CD8-positive, alpha-beta memory T cell (primary cell): ENCODE measurements around the gene SH2D2A. TPM values are rescaled to one million over a fixed set of nuclear protein-coding genes. Genes with fewer than 3 reads are reported as not detected.
A peak's percentile ranks its signal among the peaks of the same experiment; 100 is the strongest.

ENCODE experiments used
- CTCF ChIA-PET: fragments of 350-600 bp; sonication (Branson Sonifier 250); formaldehyde crosslinking; loops from one replicate; lab custom pipeline; 2021; ENCODE audit warnings: antibody characterized with exemption; lab: Charles Lee
- POLR2A ChIA-PET: fragments of 350-600 bp; sonication (Branson Sonifier 250); formaldehyde crosslinking; loops from one replicate; lab custom pipeline; 2021; ENCODE audit warnings: antibody characterized with exemption; lab: Charles Lee
- DNase-seq, 5 donors: peaks; one replicate each; pipeline versions ENCODE4 v3.0.0 to v3.0.0-alpha.2; 2020 to 2022; ENCODE audit warnings: mixed read lengths in 1 of 5
- H3K27ac ChIP-seq: one replicate; pipeline ENCODE4 v1.7.0; 2013; ENCODE audit warnings: low read depth, mild to moderate bottlenecking, low read length, moderate library complexity
- H3K27me3 ChIP-seq: 2 replicates; pipeline ENCODE4 v1.7.0; 2013; ENCODE audit warnings: low read length, mild to moderate bottlenecking; ENCODE audit not compliant: insufficient read depth, poor library complexity, severe bottlenecking
- H3K36me3 ChIP-seq: 2 replicates; pipeline ENCODE4 v1.7.0; 2013; ENCODE audit warnings: mild to moderate bottlenecking, low read length, moderate library complexity; ENCODE audit not compliant: insufficient read depth
- H3K4me1 ChIP-seq: 2 replicates; pipeline ENCODE4 v1.7.0; 2013; ENCODE audit warnings: mild to moderate bottlenecking, low read length, moderate library complexity; ENCODE audit not compliant: insufficient read depth
- H3K4me3 ChIP-seq: 2 replicates; pipeline ENCODE4 v1.7.0; 2013; ENCODE audit warnings: mild to moderate bottlenecking, low read length
- H3K9me3 ChIP-seq: 2 replicates; pipeline ENCODE4 v1.7.0; 2013; ENCODE audit warnings: mild to moderate bottlenecking, low read length
- H3K27ac Mint-ChIP-seq, 8 donors: one replicate each; pipeline ENCODE4 v1.8.0; 2020 to 2021; ENCODE audit warnings: mixed read lengths in 8 of 8, mild to moderate bottlenecking in 6 of 8, inconsistent platforms in 3 of 8, moderate library complexity in 3 of 8
- H3K27me3 Mint-ChIP-seq, 2 donors: one replicate each; pipeline ENCODE4 v1.8.0; 2020 to 2021; ENCODE audit warnings: mixed read lengths in 2 of 2, mild to moderate bottlenecking in 1 of 2, moderate library complexity in 1 of 2
- H3K36me3 Mint-ChIP-seq, 3 donors: one replicate each; pipeline ENCODE4 v1.8.0; 2020 to 2021; ENCODE audit warnings: mixed read lengths in 3 of 3, inconsistent platforms in 1 of 3, mild to moderate bottlenecking in 1 of 3
- H3K4me1 Mint-ChIP-seq, 3 donors: one replicate each; pipeline ENCODE4 v1.8.0; 2020 to 2021; ENCODE audit warnings: mixed read lengths in 3 of 3, inconsistent platforms in 1 of 3, mild to moderate bottlenecking in 1 of 3
- H3K4me3 Mint-ChIP-seq, 7 donors: one replicate each; pipeline ENCODE4 v1.8.0; 2020 to 2021; ENCODE audit warnings: mixed read lengths in 7 of 7, mild to moderate bottlenecking in 6 of 7, moderate library complexity in 4 of 7, inconsistent platforms in 2 of 7
- H3K9me3 Mint-ChIP-seq, 5 donors: one replicate each; pipeline ENCODE4 v1.8.0; 2020 to 2022; ENCODE audit warnings: mixed read lengths in 5 of 5, mild to moderate bottlenecking in 3 of 5, moderate library complexity in 2 of 5, inconsistent platforms in 1 of 5
- polyA plus RNA-seq: library from polyadenylated mRNA; unstranded; fragments of 300-500 nt; fragmentation: Illumina TruSeq; gene quantifications from one replicate; pipeline ENCODE4 v1.2.3, GENCODE V29; 2021
- total RNA-seq, 2 experiments: library from RNA; stranded (reverse); gene quantifications; one replicate each; pipeline ENCODE4 v1.2.3, GENCODE V29; 2021

SH2D2A gene
- total and polyA plus RNA-seq, 3 experiments from 2014 or later, result 62.1 to 170 (median 163) TPM

GRCh38 chr1:156801409-156802121 lies 15.1 kb downstream of the SH2D2A start:
- Mint-ChIP-seq H3K9me3 (no peaks in the 10 kb centered on the region), H3K4me3 (peak overlapping the region in 3 of 7 donors; percentile 3 to 22 (median 10)), H3K27me3 (peaks cover 0 to under 1% of the 10 kb centered on the region in 2 donors), H3K27ac (peak overlapping the region; percentile 39 to 87 (median 80)), H3K36me3 (peaks cover 6 to 61% (median 8%) of the 10 kb centered on the region in 3 donors), H3K4me1 (peaks cover 24 to 41% (median 35%) of the 10 kb centered on the region in 3 donors)
- peak in 1 of 5 donors; percentile 6 for DNase-seq
- Histone ChIP-seq H3K9me3 (no peaks in the 10 kb centered on the region), H3K4me1 (no peaks in the 10 kb centered on the region), H3K4me3 (no peak overlapping the region), H3K27ac (peak overlapping the region; percentile 38), H3K27me3 (no peaks in the 10 kb centered on the region), H3K36me3 (peaks cover 41% of the 10 kb centered on the region)
- ChIA-PET CTCF (interaction anchor here (0.6 to 9.5 kb wide), 7 partner anchors 15 to 90 kb away, joined by 3 to 146 read pairs (median 3); partner anchors contain the start of genes INSRR, NTRK1 and SH2D2A), POLR2A (interaction anchor here (0.6 to 1.7 kb wide), 3 partner anchors 12 to 326 kb away, joined by 3 read pairs; no protein-coding TSS in a partner anchor)

GRCh38 chr1:156797212-156797871 lies 19.3 kb downstream of the SH2D2A start:
- Mint-ChIP-seq H3K27me3 (peaks cover 0 to 5% of the 10 kb centered on the region in 2 donors), H3K4me3 (no peak overlapping the region), H3K4me1 (peaks cover 17 to 28% (median 18%) of the 10 kb centered on the region in 3 donors), H3K27ac (peak overlapping the region in 5 of 8 donors; percentile 21 to 72 (median 52)), H3K9me3 (no peaks in the 10 kb centered on the region), H3K36me3 (peaks cover 11 to 86% (median 23%) of the 10 kb centered on the region in 3 donors)
- Histone ChIP-seq H3K27ac (no peak overlapping the region), H3K27me3 (no peaks in the 10 kb centered on the region), H3K36me3 (peaks cover 59% of the 10 kb centered on the region), H3K9me3 (no peaks in the 10 kb centered on the region), H3K4me3 (no peak overlapping the region), H3K4me1 (no peaks in the 10 kb centered on the region)
- DNase-seq, result peak; percentile 35 to 70 (median 56)
- CTCF ChIA-PET, result interaction anchor here (0.5 to 9.5 kb wide), 12 partner anchors 9 to 108 kb away, joined by 3 to 146 read pairs (median 6); partner anchors contain the start of genes INSRR and NTRK1
- POLR2A ChIA-PET, result interaction anchor here (1.9 kb wide), 1 partner anchor 63 kb away, joined by 16 read pairs; the partner anchor contains the start of genes INSRR and NTRK1

GRCh38 chr1:156796340-156797097 lies 20.1 kb downstream of the SH2D2A start:
- no peak for DNase-seq
- ChIA-PET CTCF (interaction anchor here (1.2 to 9.5 kb wide), 7 partner anchors 17 to 107 kb away, joined by 3 to 146 read pairs (median 10); partner anchors contain the start of genes INSRR and NTRK1), POLR2A (interaction anchor here (1.5 kb wide), 1 partner anchor 64 kb away, joined by 3 read pairs; no protein-coding TSS in a partner anchor)
- no peak overlapping the region for H3K4me3 Mint-ChIP-seq
- H3K27me3 ChIP-seq, result no peaks in the 10 kb centered on the region
- peaks cover 64% of the 10 kb centered on the region for H3K36me3 ChIP-seq
- no peaks in the 10 kb centered on the region for H3K9me3 ChIP-seq
- H3K9me3 Mint-ChIP-seq, result no peaks in the 10 kb centered on the region
- peak overlapping the region in 5 of 8 donors; percentile 9 to 70 (median 30) for H3K27ac Mint-ChIP-seq
- peaks cover 14 to 89% (median 25%) of the 10 kb centered on the region in 3 donors for H3K36me3 Mint-ChIP-seq
- no peak overlapping the region for H3K27ac ChIP-seq
- peaks cover 0 to 5% of the 10 kb centered on the region in 2 donors for H3K27me3 Mint-ChIP-seq
- no peak overlapping the region for H3K4me3 ChIP-seq
- no peaks in the 10 kb centered on the region for H3K4me1 ChIP-seq
- H3K4me1 Mint-ChIP-seq, result peaks cover 9 to 21% (median 12%) of the 10 kb centered on the region in 3 donors

GRCh38 chr1:156795787-156796186 lies 20.9 kb downstream of the SH2D2A start:
- H3K27me3 ChIP-seq, result no peaks in the 10 kb centered on the region
- H3K9me3 ChIP-seq, result no peaks in the 10 kb centered on the region
- no peak for DNase-seq
- no peak overlapping the region for H3K27ac ChIP-seq
- CTCF ChIA-PET, result interaction anchor here (1.5 to 9.5 kb wide), 5 partner anchors 11 to 70 kb away, joined by 3 to 146 read pairs (median 10); partner anchors contain the start of genes INSRR and NTRK1
- Mint-ChIP-seq H3K4me1 (peaks cover 2 to 13% (median 5%) of the 10 kb centered on the region in 3 donors), H3K36me3 (peaks cover 15 to 89% (median 23%) of the 10 kb centered on the region in 3 donors), H3K27me3 (peaks cover 0 to 5% of the 10 kb centered on the region in 2 donors), H3K27ac (peak overlapping the region in 4 of 8 donors; percentile 9 to 76 (median 36)), H3K9me3 (no peaks in the 10 kb centered on the region), H3K4me3 (no peak overlapping the region)
- peaks cover 66% of the 10 kb centered on the region for H3K36me3 ChIP-seq
- H3K4me1 ChIP-seq, result no peaks in the 10 kb centered on the region
- POLR2A ChIA-PET, result interaction anchor here (1.5 kb wide), 1 partner anchor 64 kb away, joined by 3 read pairs; no protein-coding TSS in a partner anchor
- no peak overlapping the region for H3K4me3 ChIP-seq

GRCh38 chr1:156795374-156795733 lies 21.3 kb downstream of the SH2D2A start:
- H3K27me3 ChIP-seq, result no peaks in the 10 kb centered on the region
- peaks cover 0 to 10% (median 3%) of the 10 kb centered on the region in 3 donors for H3K4me1 Mint-ChIP-seq
- H3K4me3 Mint-ChIP-seq, result no peak overlapping the region
- H3K9me3 ChIP-seq, result no peaks in the 10 kb centered on the region
- no peaks in the 10 kb centered on the region for H3K9me3 Mint-ChIP-seq
- peak overlapping the region in 6 of 8 donors; percentile 9 to 76 (median 51) for H3K27ac Mint-ChIP-seq
- no peaks in the 10 kb centered on the region for H3K4me1 ChIP-seq
- peaks cover 66% of the 10 kb centered on the region for H3K36me3 ChIP-seq
- H3K27me3 Mint-ChIP-seq, result peaks cover 0 to 5% of the 10 kb centered on the region in 2 donors
- DNase-seq, result no peak
- POLR2A ChIA-PET, result interaction anchor here (1.5 kb wide), 1 partner anchor 65 kb away, joined by 3 read pairs; no protein-coding TSS in a partner anchor
- no peak overlapping the region for H3K27ac ChIP-seq
- CTCF ChIA-PET, result interaction anchor here (1.5 to 9.5 kb wide), 5 partner anchors 10 to 69 kb away, joined by 3 to 146 read pairs (median 5); partner anchors contain the start of genes INSRR and NTRK1
- peaks cover 15 to 87% (median 23%) of the 10 kb centered on the region in 3 donors for H3K36me3 Mint-ChIP-seq
- H3K4me3 ChIP-seq, result no peak overlapping the region

- H3K4me1 ChIP-seq, result no peaks in the 10 kb centered on the region
- H3K36me3 Mint-ChIP-seq, result peaks cover 15 to 87% (median 22%) of the 10 kb centered on the region in 3 donors
- peak overlapping the region in 2 of 8 donors; percentile 33 to 50 for H3K27ac Mint-ChIP-seq
- DNase-seq, result no peak
- H3K4me1 Mint-ChIP-seq, result peaks cover 0 to 9% (median 4%) of the 10 kb centered on the region in 3 donors
- ChIA-PET CTCF (interaction anchor here (0.8 to 9.5 kb wide), 6 partner anchors 10 to 68 kb away, joined by 3 to 146 read pairs (median 4); partner anchors contain the start of genes INSRR and NTRK1), POLR2A (no interaction called here)
- no peaks in the 10 kb centered on the region for H3K9me3 ChIP-seq
- H3K9me3 Mint-ChIP-seq, result no peaks in the 10 kb centered on the region
- H3K4me3 ChIP-seq, result no peak overlapping the region
- peaks cover 62% of the 10 kb centered on the region for H3K36me3 ChIP-seq
- no peaks in the 10 kb centered on the region for H3K27me3 ChIP-seq
- peaks cover 0 to 5% of the 10 kb centered on the region in 2 donors for H3K27me3 Mint-ChIP-seq
- no peak overlapping the region for H3K4me3 Mint-ChIP-seq
- H3K27ac ChIP-seq, result no peak overlapping the region
These were observed 21.9 kb downstream of the SH2D2A start for GRCh38 chr1:156794506-156795373.
